GM19395 (cell line): ENCODE measurements around the gene IGDCC3.
A peak's percentile ranks its signal among the peaks of the same experiment; 100 is the strongest.

Experiments
- ATAC-seq: cut with Tn5 transposase; IDR thresholded peaks from one replicate; pipeline ENCODE4 v1.9.1; 2021; ENCODE audit warnings: mild to moderate bottlenecking, moderate library complexity; ENCODE audit not compliant: unreplicated experiment

The IGDCC3 gene

GRCh38 chr15:65329984-65330735 lies 47.6 kb downstream of the IGDCC3 start:
- no peak for ATAC-seq

- ATAC-seq: no peak
Measured at GRCh38 chr15:65329288-65329983, 48.4 kb downstream of the IGDCC3 start.

DNA sequence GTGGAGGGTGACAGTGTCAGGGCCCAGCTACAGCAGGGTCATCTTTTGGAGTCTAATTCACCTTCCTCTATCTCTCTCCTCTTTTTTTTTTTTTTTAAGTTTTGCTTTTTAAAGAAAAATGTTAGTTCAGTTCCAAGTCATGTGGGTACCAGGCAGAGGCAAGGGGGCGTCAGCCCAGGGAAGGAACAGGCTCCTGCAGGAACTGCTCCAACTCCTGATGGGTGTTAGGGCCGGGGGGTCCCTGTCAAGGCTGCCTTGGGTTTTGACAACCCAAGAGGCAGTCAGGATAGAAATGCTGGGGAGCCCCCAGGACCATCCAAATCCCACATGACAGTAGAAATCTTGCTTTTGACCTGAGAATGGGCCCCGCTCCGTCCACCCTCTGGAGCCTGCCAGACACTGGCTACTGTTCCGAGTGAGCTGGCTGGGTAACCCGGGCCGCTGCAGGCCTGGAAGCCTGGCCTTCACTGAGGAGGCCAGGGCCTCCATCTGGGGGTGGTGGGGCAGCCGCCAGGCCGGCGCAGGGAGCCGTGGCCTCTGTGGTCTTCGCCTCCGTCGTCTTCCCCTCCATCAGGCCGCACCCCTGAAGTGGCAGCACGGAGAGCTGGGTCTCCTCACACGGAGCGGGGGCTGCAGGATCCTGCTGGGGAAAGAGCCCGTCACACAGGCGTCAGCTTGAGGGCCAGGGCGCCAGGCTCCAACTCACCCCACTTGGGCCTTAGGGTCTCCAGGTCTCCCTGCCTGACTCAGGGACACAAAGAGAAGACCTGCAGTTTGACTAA lies 49.1 kb downstream of the IGDCC3 start:
- ATAC-seq: no peak

DNA sequence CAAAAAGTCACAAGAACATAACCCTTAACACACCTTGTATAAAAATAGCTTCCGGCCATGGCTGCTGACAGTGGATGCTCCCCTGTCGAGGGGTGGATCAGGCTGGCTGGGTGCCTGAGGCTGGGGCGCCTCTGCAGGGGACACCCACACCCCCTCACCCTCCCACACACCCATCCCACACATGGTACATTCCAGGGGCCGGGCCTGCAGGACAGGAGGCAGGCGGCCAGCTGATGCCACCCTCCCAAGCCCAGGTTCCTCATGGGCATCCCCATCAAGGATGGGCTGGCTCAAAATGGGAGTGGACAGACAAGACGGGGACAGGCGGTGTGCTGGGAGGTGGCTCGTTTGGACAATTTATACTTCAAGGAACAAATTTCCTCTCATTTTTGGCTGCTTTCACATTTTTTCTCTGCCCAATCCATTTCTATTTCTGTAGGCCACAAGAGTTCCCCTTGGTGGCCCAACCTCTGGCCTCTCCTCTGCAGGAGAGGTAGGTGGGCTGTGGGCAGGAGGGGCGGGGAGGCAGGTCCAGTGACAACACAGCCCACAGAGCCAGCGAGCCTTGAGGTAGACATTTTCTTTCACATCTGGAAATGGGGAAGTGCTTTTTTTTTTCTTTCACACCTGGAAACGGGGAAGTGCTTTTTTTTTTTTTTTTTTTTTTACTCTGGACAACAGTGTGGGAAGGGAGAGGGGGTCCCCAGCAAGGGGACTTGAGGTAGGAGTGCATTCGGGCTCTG lies 50.0 kb downstream of the IGDCC3 start:
- ATAC-seq: no peak

DNA sequence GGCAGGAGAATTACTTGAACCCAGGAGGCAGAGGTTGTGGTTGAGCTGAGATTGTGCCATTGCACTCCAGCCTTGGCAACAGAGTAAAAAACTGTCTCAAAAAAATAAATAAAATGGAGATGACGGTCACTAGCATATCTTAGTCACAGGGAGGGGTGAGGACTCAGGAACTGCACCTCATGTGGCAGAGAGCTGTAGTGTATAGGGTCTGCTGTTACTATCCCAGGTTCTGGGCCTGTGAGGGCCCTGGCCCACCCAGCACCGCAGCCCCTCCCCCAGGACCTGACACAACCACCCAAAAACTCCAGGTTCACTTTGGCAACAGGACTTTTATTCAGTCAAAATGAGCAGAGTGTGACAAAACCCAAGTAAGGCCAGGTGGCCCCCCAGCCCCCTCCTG lies 51.0 kb downstream of the IGDCC3 start:
- ATAC-seq: no peak

GRCh38 chr15:65326117-65326526 lies 51.7 kb downstream of the IGDCC3 start:
- no peak for ATAC-seq

DNA sequence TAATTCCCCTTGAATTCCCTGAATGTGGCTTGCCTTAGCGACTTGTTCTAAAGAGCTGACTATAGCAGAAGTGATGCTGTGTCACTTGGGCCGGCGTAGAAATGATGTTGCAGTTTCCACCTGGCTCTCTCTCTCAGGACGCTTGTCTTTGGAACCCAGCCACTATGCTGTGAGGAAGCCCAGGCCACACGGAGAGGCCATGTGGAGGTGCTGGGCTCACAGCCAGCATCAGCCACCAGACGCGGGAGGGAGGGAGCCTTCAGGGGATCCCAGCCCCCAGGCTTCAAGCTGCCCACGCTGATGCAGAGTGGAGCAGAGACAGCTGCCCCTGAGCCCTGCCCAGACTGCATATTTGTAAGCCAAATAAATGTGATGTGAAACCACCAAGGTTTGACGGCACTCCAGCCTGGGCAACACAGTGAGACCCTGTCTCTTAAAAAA lies 54.7 kb downstream of the IGDCC3 start:
- no peak for ATAC-seq

GRCh38 chr15:65318870-65319356 lies 58.9 kb downstream of the IGDCC3 start:
- peak; percentile 56 for ATAC-seq

- ATAC-seq: no peak
Measured at GRCh38 chr15:65312400-65312916, 65.3 kb downstream of the IGDCC3 start.

DNA sequence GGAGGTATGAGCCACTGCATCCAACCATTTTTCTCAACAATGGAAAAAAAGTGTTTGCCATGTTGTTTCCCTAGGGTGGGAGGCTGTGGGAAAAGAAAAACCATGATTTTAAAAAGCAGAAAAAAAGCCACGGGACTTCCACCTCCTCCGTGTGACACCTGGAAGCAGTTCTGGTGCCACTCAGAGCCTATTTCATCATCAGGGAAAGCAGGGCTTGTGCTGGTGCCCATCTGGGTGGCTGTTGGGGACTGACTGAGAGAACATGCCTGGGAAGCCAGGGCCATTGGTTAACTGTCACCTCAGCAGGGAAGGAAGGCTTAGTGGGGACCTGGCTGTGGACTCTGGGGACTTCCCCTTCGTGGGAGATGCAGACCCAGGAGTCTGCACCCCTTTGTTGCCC lies 66.0 kb downstream of the IGDCC3 start:
- ATAC-seq: no peak

DNA sequence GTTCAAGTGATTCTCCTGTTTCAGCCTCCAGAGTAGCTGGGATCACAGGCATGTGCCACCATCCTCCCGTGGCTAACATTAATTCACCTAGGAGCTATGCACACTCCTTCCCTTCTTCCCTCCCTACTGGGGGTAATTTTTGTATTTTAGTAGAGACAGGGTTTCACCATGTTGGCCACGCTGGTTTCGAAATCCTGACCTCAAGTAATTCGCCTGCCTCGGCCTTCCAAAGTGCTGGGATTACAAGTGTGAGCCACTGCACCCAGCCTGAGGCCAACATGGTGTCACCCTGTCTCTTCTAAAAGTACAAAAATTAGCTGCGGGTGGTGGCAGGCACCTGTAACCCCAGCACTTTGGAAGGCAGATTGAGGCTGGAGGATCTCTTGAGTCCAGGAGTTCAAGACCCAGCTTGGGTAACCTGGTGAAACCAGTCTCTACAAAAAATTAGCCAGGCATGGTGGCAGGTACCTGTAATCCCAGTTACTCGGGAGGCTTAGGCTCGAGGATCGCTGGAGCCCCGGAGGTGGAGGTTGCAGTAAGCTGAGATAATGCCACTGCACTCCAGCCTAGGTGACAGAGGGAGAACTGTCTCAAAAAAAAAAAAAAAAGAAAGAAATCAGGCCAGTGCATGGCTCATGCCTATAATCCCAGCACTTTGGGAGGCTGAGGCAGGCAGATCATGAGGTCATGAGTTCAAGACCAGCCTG lies 67.2 kb downstream of the IGDCC3 start:
- no peak for ATAC-seq

DNA sequence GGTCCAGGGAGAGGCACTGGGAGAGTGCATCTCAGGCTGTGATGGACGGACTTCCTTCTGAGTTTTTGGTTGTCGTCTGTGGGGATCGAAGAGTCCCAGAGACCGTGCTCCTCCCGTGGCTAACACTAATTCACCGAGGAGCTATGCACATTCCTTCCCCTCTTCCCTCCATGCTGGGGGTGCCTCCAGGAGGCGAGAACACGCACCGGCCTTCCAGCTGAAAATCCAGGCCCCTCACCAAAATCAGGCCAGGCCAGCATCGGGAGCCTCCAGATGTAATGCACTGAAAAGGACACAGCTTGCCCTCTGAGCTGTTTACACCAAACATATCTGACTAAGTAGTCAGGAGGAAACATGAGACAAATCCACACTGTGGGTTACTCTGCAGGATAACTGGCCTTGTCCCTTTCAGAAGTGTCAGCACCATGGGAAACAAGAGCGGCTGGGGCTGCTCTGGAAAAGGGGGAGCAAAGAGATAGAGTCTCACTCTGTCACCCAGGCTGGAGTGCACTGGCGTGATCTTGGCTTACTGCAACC lies 67.9 kb downstream of the IGDCC3 start:
- no peak for ATAC-seq

- ATAC-seq: no peak
Measured at GRCh38 chr15:65307978-65308377, 69.8 kb downstream of the IGDCC3 start.

GRCh38 chr15:65306551-65306950 lies 71.3 kb downstream of the IGDCC3 start:
- no peak for ATAC-seq

DNA sequence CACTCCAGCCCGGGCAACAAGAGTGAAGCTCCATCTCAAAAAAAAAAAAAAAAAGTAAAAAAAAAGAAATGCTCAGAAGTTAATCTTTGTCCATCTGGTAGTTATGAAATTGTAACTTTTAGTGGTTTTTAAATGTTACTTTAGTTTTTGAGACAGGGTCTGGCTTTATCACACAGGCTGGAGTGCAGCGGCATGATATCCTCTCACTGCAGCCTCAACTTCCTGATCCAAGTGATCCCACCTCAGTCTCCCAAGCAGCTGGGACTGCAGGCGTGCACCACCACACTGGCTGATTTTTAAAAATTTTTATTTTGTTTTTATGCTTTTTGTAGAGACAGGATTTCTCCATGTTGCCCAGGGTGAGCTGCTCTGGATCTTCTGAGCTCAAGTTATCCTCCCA lies 72.0 kb downstream of the IGDCC3 start:
- no peak for ATAC-seq

- ATAC-seq: no peak
Measured at GRCh38 chr15:65305150-65305758, 72.5 kb downstream of the IGDCC3 start.

- ATAC-seq: peak; percentile 73
Measured at GRCh38 chr15:65304381-65305149, 73.2 kb downstream of the IGDCC3 start, which contains the start of gene RNU5B-1. TSS of gene RNU5B-1 (plus strand) at chr15:65304677.

DNA sequence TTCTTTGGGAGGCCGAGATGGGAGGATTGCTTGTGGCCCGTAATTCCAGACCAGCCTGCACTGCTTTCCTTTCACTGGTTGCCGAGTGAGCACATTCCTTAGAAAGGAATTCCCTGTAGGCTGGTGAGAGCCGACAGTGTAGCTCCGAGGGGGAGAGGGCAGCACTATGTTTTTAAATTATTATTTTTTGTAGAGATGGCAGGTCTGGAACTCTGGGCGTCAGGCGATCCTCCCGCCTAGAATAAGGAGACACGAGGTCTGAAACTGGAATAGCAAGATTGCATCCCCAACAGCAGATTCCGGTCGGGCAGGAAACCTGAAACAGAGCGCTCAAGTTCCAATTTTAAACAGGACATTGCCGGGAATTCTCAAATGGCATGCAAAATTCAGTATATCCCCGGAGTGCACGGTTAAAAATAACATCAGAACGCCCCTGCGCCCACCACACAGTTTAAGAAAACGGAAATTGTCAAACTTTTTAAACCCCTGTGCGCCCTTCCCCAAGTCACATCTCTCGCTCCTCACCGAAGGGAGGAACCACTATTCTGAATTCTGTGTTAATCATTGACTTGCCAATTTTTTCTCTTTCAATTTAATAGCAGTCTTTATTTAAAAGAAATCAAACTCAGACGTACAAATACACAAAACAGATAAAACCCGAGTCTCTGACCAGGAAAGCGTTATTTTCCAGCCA lies 74.0 kb downstream of the IGDCC3 start:
- ATAC-seq: peak; percentile 4
